Heart right ventricle (tissue), 16 donors: Measurements from ENCODE around the gene NID2. TPM values are rescaled to one million over a fixed set of nuclear protein-coding genes. Genes with fewer than 3 reads are reported as not detected.

Source experiments
- ATAC-seq, 8 donors: fragments of 200-7000 bp; cut with Tn5 transposase; one replicate each; pipeline ENCODE4 v1.9.1; 2020; ENCODE audit warnings: mild to moderate bottlenecking in 8 of 8, moderate library complexity in 8 of 8, moderate number of reproducible peaks in 1 of 8
- DNase-seq, 2 donors: peaks; one replicate each; pipeline ENCODE4 v3.0.0-alpha.2; 2020
- H3K27ac ChIP-seq, 10 donors: fragments of 200-600 bp; sonication (generic) in 2 of 10; one replicate each; pipeline versions ENCODE4 v1.5.0 to v1.8.0; 2020 to 2022; ENCODE audit warnings: mild to moderate bottlenecking in 3 of 10
- H3K27me3 ChIP-seq, 7 donors: fragments of 200-600 bp; one replicate each; pipeline ENCODE4 v1.8.0; 2021 to 2022; ENCODE audit warnings: mild to moderate bottlenecking in 2 of 7
- H3K36me3 ChIP-seq, 9 donors: fragments of 200-600 bp; sonication (generic) in 1 of 9; one replicate each; pipeline versions ENCODE4 v1.5.0 to v1.8.0; 2020 to 2022; ENCODE audit warnings: mild to moderate bottlenecking in 2 of 9
- H3K4me1 ChIP-seq, 9 donors: fragments of 200-600 bp; sonication (generic) in 1 of 9; one replicate each; pipeline versions ENCODE4 v1.5.0 to v1.8.0; 2020 to 2022; ENCODE audit warnings: mild to moderate bottlenecking in 4 of 9
- H3K4me3 ChIP-seq, 10 donors: fragments of 200-600 bp; sonication (generic) in 2 of 10; one replicate each; pipeline versions ENCODE4 v1.5.0 to v1.8.0; 2020 to 2022; ENCODE audit warnings: mild to moderate bottlenecking in 7 of 10, moderate library complexity in 2 of 10
- H3K9me3 ChIP-seq, 11 donors: fragments of 200-600 bp in 10 of 11; sonication (generic) in 2 of 11; one replicate each; pipeline versions ENCODE4 v1.5.0 to v1.8.0; 2013 to 2022; ENCODE audit warnings: mild to moderate bottlenecking in 2 of 11, control low read depth in 1 of 11, moderate library complexity in 1 of 11
- CTCF ChIP-seq, 9 donors: fragments of 200-600 bp; sonication (generic) in 2 of 9; IDR thresholded peaks; one replicate each; pipeline versions ENCODE4 v1.5.0 to v1.8.0; 2021 to 2022; ENCODE audit warnings: antibody characterized with exemption in 9 of 9, mild to moderate bottlenecking in 5 of 9, moderate library complexity in 1 of 9
- WGBS, 2 donors: extraction: QIAGEN DNeasy Blood & Tissue Kit; methylation state at CpG; one replicate each; pipeline ENCODE4 v1.1.7; 2013; ENCODE audit warnings: inconsistent platforms in 1 of 2; 5-methylcytosine and 5-hydroxymethylcytosine counted together
- intact Hi-C, 10 donors: fragments of 100-400 bp; cut with DNase I; formaldehyde crosslinking; loops; one replicate each; pipeline versions ENCODE4 v1.11.1 to v1.14.2; 2022
- polyA plus RNA-seq, 2 donors: library from polyadenylated mRNA; stranded (reverse); fragments of 200-250 nt; gene quantifications; one replicate each; pipeline ENCODE4 v1.2.3, GENCODE V29; 2013
- total RNA-seq, 10 donors: library from RNA; stranded (reverse); fragmentation: NEBNext Ultra II Directional in 3 of 10; extraction: Animal tissue kit (Norgen Biotek cat#: 25700) in 3 of 10; gene quantifications; one replicate each; pipeline versions ENCODE4 v1.2.1 to v1.2.4, GENCODE V29; 2021 to 2023
- donor health status: Arrhythmogenic right ventricular cardiomyopathy.
- donor health status: ischemic (EF 13 %, LVEDD 7.1; RV severe dilation, severe dysfunction).
- donor health status: healthy with polysubstance abuse.
- donor health status: DM: no; HTN: yes; CAD: no.
- donor health status: DM: no; HTN: no; CAD: no.
- donor health status: ischemic (EF 25% LVEDD 6.9; RV normal size, moderate dysfunction).
- donor health status: ischemic (EF 25% LVEDD 5.7; RV mildly dilated, moderate dysfunction).
- donor health status: healthy.
- donor health status: DM: yes; HTN: yes; CAD: no.
- donor health status: Ischemic cardiomyopathy.
- donor health status: ischemic (EF 35%, LVEDD 5.7; RV mildly dilated, moderate dysfunction).
- donor health status: nonischemic (EF 11% LVEDD 7.7; RV severe dilation, severe dysfunction).
- donor health status: DM: yes; HTN: yes; CAD: no.
- donor health status: PGD.
- donor health status: ischemic (EF 29% LVEDD 5.4; RV normal size, mild dysfunction).
- donor health status: nonischemic (EF 23%, LVEDD 6.1; RV moderate dilation, normal function).

The NID2 gene
- total and polyA plus RNA-seq, 12 donors: 15.1 to 66.0 (median 36.5) TPM

GRCh38 chr14:52112336-52113018 lies 43.6 kb upstream of the NID2 start:
- H3K27ac ChIP-seq: no peak overlapping the region
- no peaks in the 10 kb centered on the region for H3K9me3 ChIP-seq
- H3K27me3 ChIP-seq: no peaks in the 10 kb centered on the region
- ATAC-seq (no peak), DNase-seq (no peak)
- peaks cover 0 to under 1% (median 0%) of the 10 kb centered on the region in 9 donors for H3K4me1 ChIP-seq
- TF ChIP-seq CTCF (IDR thresholded peaks at IDR 0.05): no peak
- intact Hi-C loops: no loop called here
- no peak overlapping the region for H3K4me3 ChIP-seq
- H3K36me3 ChIP-seq: no peaks in the 10 kb centered on the region

GRCh38 chr14:52111583-52111982 lies 42.7 kb upstream of the NID2 start:
- Histone ChIP-seq H3K36me3 (no peaks in the 10 kb centered on the region), H3K4me3 (no peak overlapping the region), H3K27me3 (no peaks in the 10 kb centered on the region), H3K27ac (no peak overlapping the region), H3K9me3 (no peaks in the 10 kb centered on the region), H3K4me1 (peaks cover 0 to 5% (median under 1%) of the 10 kb centered on the region in 9 donors)
- no peak for DNase-seq
- no peak for TF ChIP-seq CTCF (IDR thresholded peaks at IDR 0.05)
- WGBS, 2 donors: 93 to 96% methylated on average over 4 of the region's 4 CpGs
- intact Hi-C loops: no loop called here
- ATAC-seq: no peak

- Histone ChIP-seq H3K36me3 (no peaks in the 10 kb centered on the region), H3K27ac (no peak overlapping the region), H3K4me3 (no peak overlapping the region), H3K4me1 (peaks cover 0 to 11% (median 3%) of the 10 kb centered on the region in 9 donors), H3K27me3 (no peaks in the 10 kb centered on the region), H3K9me3 (no peaks in the 10 kb centered on the region)
- no peak for ATAC-seq
- no peak for TF ChIP-seq CTCF (IDR thresholded peaks at IDR 0.05)
- no peak for DNase-seq
- WGBS, 2 donors: 73 to 93% methylated on average over 5 of the region's 5 CpGs
- intact Hi-C loops: no loop called here
Measured at GRCh38 chr14:52110441-52111086, 41.7 kb upstream of the NID2 start.

GRCh38 chr14:52108823-52109222 lies 40.0 kb upstream of the NID2 start:
- DNase-seq (no peak), ATAC-seq (no peak)
- TF ChIP-seq CTCF (IDR thresholded peaks at IDR 0.05): no peak
- H3K27me3 ChIP-seq: no peaks in the 10 kb centered on the region
- WGBS, 2 donors: 98 to 100% methylated on average over 1 of the region's 1 CpG
- intact Hi-C loops: no loop called here
- H3K4me1 ChIP-seq: peaks cover 0 to 11% (median 3%) of the 10 kb centered on the region in 9 donors
- no peaks in the 10 kb centered on the region for H3K9me3 ChIP-seq
- H3K4me3 ChIP-seq: no peak overlapping the region
- H3K27ac ChIP-seq: no peak overlapping the region
- no peaks in the 10 kb centered on the region for H3K36me3 ChIP-seq
